Mucosa of descending colon (tissue), 3 donors: ENCODE data around the gene RARA. TPM values are rescaled to one million over a fixed set of nuclear protein-coding genes. Genes with fewer than 3 reads are reported as not detected.
"Not testable (repeated sequence)": the region's sequence is repeated elsewhere in the genome, so short reads cannot be mapped to it uniquely, and the experiment has no call there.

ENCODE experiments used
- ATAC-seq: fragments of 200-7000 bp; cut with Tn5 transposase; one replicate; pipeline ENCODE4 v1.9.1; 2020; ENCODE audit warnings: mild to moderate bottlenecking, moderate library complexity
- DNase-seq, 3 donors: peaks; one replicate each; pipeline ENCODE4 v3.0.0-alpha.2; 2020
- H3K36me3 ChIP-seq: fragments of 200-600 bp; one replicate; pipeline ENCODE4 v1.8.0; 2021; ENCODE audit warnings: low read depth, mild to moderate bottlenecking
- H3K4me1 ChIP-seq: fragments of 200-600 bp; one replicate; pipeline ENCODE4 v1.8.0; 2021; ENCODE audit warnings: low read depth, mild to moderate bottlenecking
- H3K4me3 ChIP-seq: fragments of 200-600 bp; one replicate; pipeline ENCODE4 v1.8.0; 2021; ENCODE audit warnings: mild to moderate bottlenecking
- H3K9me3 ChIP-seq: fragments of 200-600 bp; one replicate; pipeline ENCODE4 v1.8.0; 2021; ENCODE audit warnings: mild to moderate bottlenecking
- CTCF ChIP-seq: fragments of 200-600 bp; IDR thresholded peaks from one replicate; pipeline ENCODE4 v1.8.0; 2022; ENCODE audit warnings: antibody characterized with exemption, mild to moderate bottlenecking
- intact Hi-C, 2 donors: fragments of 100-400 bp; cut with DNase I in 1 of 2; cut with micrococcal nuclease in 1 of 2; formaldehyde crosslinking; loops; one replicate each; pipeline versions ENCODE4 v1.11.0 to v1.11.1; 2022; cut with DNase I, micrococcal nuclease
- total RNA-seq, 3 donors: library from RNA; stranded (reverse); fragmentation: NEBNext Ultra II Directional in 2 of 3; extraction: Animal tissue kit (Norgen Biotek cat#: 25700) in 2 of 3; gene quantifications; one replicate each; pipeline versions ENCODE4 v1.2.1 to v1.2.4, GENCODE V29; 2021 to 2023
- donor health status: DM: no; HTN: no; CAD: no; lungs with moderate emphysema.
- donor health status: DM: no; HTN: no; CAD: no.
- donor health status: DM: no; HTN: yes; CAD: no.

The RARA gene
- total RNA-seq, 3 donors from 2014 or later, result 42.2 to 51.2 (median 49.6) TPM

DNA sequence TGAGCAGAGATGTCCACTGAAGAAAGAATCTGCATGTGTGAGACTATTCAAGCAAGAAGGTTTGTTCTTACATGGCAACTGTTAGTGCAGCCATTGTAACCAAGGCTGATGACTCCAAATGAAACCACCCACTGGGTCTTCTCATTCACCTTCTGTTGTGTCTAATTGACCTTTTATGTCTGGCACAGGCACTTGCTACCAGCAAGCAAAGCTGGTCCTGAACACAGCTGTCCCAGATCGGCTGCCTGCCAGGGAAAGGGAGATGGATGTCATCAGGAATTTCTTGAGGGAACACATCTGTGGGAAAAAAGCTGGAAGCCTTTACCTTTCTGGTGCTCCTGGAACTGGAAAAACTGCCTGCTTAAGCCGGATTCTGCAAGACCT is 17.7 kb upstream of the RARA start:
- H3K36me3 ChIP-seq, result no peaks in the 10 kb centered on the region
- no peak overlapping the region for H3K4me3 ChIP-seq
- peaks cover 10% of the 10 kb centered on the region for H3K4me1 ChIP-seq
- intact Hi-C loops, result loop anchor here in 1 of 2 donors (5.0 kb wide), 1 partner anchor 89 kb away; no protein-coding TSS in a partner anchor
- TF ChIP-seq CTCF, result no peak
- no peaks in the 10 kb centered on the region for H3K9me3 ChIP-seq
- no peak for DNase-seq
- no peak for ATAC-seq

DNA sequence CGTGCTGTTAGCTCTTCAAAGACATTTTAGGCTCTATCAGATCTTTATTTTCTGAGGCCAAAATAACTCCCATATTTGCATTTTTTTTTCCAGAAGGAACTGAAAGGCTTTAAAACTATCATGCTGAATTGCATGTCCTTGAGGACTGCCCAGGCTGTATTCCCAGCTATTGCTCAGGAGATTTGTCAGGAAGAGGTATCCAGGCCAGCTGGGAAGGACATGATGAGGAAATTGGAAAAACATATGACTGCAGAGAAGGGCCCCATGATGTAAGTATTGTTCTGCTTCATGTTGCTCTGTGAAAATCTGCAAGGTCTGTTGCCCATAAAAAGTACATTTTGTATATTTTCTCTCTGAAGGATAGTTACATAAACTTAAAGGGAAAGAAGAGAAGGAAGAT is 15.6 kb upstream of the RARA start:
- Histone ChIP-seq H3K4me3 (no peak overlapping the region), H3K36me3 (no peaks in the 10 kb centered on the region), H3K9me3 (no peaks in the 10 kb centered on the region), H3K4me1 (peaks cover 7% of the 10 kb centered on the region)
- DNase-seq (no peak), ATAC-seq (no peak)
- intact Hi-C loops, result loop anchor here in 1 of 2 donors (5.0 kb wide), 1 partner anchor 91 kb away; no protein-coding TSS in a partner anchor
- no peak for TF ChIP-seq CTCF

GRCh38 chr17:40295488-40296436 is 13.2 kb upstream of the RARA start:
- intact Hi-C loops, result no loop called here
- no peak for DNase-seq
- no peaks in the 10 kb centered on the region for H3K9me3 ChIP-seq
- H3K36me3 ChIP-seq, result no peaks in the 10 kb centered on the region
- TF ChIP-seq CTCF, result no peak
- no peak for ATAC-seq
- no peaks in the 10 kb centered on the region for H3K4me1 ChIP-seq
- H3K4me3 ChIP-seq, result no peak overlapping the region

- ATAC-seq, result no peak
- no peak for DNase-seq
- no peak overlapping the region for H3K4me3 ChIP-seq
- no peaks in the 10 kb centered on the region for H3K9me3 ChIP-seq
- no peaks in the 10 kb centered on the region for H3K4me1 ChIP-seq
- intact Hi-C loops, result no loop called here
- TF ChIP-seq CTCF, result no peak
- H3K36me3 ChIP-seq, result no peaks in the 10 kb centered on the region
Observed at GRCh38 chr17:40297511-40297910, 11.5 kb upstream of the RARA start.

DNA sequence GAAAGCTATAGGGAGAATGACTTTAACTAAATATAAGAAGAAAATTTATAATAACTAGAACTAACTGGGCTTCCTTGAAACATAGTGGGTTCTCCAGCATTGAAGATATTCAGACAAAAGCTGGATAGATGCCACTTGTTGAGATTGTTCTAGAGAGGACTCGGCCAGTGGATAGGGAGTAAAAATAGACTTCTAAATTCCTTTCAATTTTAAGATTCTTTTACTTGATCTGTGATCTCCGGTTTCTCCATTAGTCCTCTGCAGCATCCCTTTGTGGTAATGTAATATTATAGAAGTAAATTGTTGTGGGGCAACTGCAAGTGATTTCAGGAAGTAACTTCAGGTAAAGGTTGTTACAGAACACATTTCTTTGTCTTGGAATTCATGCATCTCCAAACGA is 10.3 kb upstream of the RARA start:
- TF ChIP-seq CTCF, result no peak
- no peaks in the 10 kb centered on the region for H3K4me1 ChIP-seq
- no peak overlapping the region for H3K4me3 ChIP-seq
- no peak for DNase-seq
- no peak for ATAC-seq
- intact Hi-C loops, result no loop called here
- no peaks in the 10 kb centered on the region for H3K36me3 ChIP-seq
- no peaks in the 10 kb centered on the region for H3K9me3 ChIP-seq

DNA sequence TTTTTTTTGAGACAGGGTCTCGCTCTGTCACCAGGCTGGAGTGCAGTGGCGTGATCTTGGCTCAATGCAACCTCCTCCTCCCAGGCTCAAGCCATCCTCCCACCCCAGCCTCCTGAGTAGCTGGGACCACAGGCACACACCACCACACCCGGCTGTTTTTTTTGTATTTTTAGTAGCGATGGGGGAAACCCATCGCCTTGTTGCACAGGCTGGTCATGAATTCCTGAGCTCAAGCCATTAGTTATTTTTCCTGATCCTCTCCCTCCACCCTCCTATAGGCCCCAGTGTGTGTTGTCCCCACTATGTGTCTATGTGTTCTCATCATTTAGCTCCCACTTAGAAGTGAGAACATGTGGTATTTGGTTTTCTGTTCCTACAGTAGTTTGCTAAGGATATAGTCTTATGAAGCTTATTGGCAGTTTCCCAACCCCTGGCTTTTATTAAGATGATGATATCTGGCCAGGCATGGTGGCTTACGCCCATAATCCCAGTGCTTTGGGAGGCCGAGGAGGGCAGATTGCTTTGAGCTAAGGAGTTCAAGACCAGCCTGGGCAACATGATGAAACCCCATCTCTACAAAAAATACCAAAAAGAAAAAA is 9.7 kb upstream of the RARA start:
- H3K4me3 ChIP-seq, H3K36me3 ChIP-seq, DNase-seq, H3K9me3 ChIP-seq, H3K4me1 ChIP-seq, intact Hi-C loops, ATAC-seq: not testable (repeated sequence)
